Tibial artery (tissue), 4 donors: Measurements from ENCODE around the gene SDK2.
"Not testable (repeated sequence)": the region's sequence is repeated elsewhere in the genome, so short reads cannot be mapped to it uniquely, and the experiment has no call there.

Experiments
- DNase-seq, 2 donors: peaks; one replicate each; pipeline ENCODE4 v3.0.0-alpha.2; 2019
- H3K27ac ChIP-seq, 2 donors: fragments of 200-600 bp; sonication (generic) in 1 of 2; 1 replicate in 1 of 2; 2 replicates in 1 of 2; pipeline ENCODE4 v1.5.1; 2018 to 2019; ENCODE audit warnings: mild to moderate bottlenecking in 1 of 2
- H3K27me3 ChIP-seq, 2 donors: fragments of 200-600 bp; sonication (generic) in 1 of 2; one replicate each; pipeline versions ENCODE4 v1.5.1 to v1.6.0; 2016 to 2019
- H3K36me3 ChIP-seq, 3 donors: fragments of 200-600 bp; sonication (generic) in 2 of 3; one replicate each; pipeline ENCODE4 v1.5.1; 2016 to 2019; ENCODE audit warnings: mild to moderate bottlenecking in 2 of 3
- H3K4me1 ChIP-seq, 4 donors: fragments of 200-600 bp; sonication (generic) in 2 of 4; 1 replicate in 3 of 4; 2 replicates in 1 of 4; pipeline ENCODE4 v1.5.1; 2016 to 2019
- H3K4me3 ChIP-seq, 2 donors: fragments of 200-600 bp; sonication (generic) in 1 of 2; 1 replicate in 1 of 2; 2 replicates in 1 of 2; pipeline ENCODE4 v1.5.1; 2018 to 2019; ENCODE audit warnings: mild to moderate bottlenecking in 2 of 2
- H3K9me3 ChIP-seq, 3 donors: fragments of 200-600 bp; sonication (generic) in 1 of 3; one replicate each; pipeline ENCODE4 v1.5.1; 2016 to 2019
- intact Hi-C: fragments of 100-400 bp; cut with DNase I; formaldehyde crosslinking; loops from one replicate; pipeline ENCODE4 v1.15.0; 2023; ENCODE audit warnings: low total_unique reads
- TF ChIP-seq, protein P1 (sequence below), 2 experiments: fragments of 200-600 bp in 1 of 2; fragments of 450-650 bp in 1 of 2; IDR thresholded peaks; one replicate each; pipeline ENCODE4 v1.5.1; 2017 to 2019; ENCODE audit warnings: antibody characterized with exemption in 2 of 2, mild to moderate bottlenecking in 1 of 2, moderate library complexity in 1 of 2

The SDK2 gene

DNA sequence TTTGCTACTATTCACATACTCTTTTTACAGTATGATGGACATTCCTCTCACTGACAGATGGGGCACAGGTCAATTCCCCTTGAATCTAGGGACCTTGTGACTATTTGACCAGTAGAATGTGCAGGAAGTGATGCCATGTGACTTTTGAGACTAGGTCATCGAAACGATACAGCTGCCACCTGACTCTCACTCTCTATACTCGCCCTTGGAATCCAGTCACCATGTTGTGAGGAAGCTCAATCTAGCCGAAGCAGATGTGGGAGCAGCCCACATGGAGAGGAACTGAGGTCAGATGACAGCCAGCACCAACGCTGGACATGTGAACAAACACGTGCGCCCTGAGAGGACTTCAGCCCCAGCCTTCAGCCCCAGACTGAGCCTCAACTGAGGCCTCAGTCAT lies 184.3 kb downstream of the SDK2 start:
- H3K9me3 ChIP-seq, result no peaks in the 10 kb centered on the region
- DNase-seq, result no peak
- H3K27me3 ChIP-seq, result peaks cover 0 to 12% of the 10 kb centered on the region in 2 donors
- no peaks in the 10 kb centered on the region for H3K36me3 ChIP-seq
- H3K4me1 ChIP-seq, result peaks cover 0 to 9% (median 0%) of the 10 kb centered on the region in 4 donors
- intact Hi-C loops, result no loop called here
- no peak overlapping the region for H3K4me3 ChIP-seq
- no peak overlapping the region for H3K27ac ChIP-seq
- TF ChIP-seq, protein P1, sequence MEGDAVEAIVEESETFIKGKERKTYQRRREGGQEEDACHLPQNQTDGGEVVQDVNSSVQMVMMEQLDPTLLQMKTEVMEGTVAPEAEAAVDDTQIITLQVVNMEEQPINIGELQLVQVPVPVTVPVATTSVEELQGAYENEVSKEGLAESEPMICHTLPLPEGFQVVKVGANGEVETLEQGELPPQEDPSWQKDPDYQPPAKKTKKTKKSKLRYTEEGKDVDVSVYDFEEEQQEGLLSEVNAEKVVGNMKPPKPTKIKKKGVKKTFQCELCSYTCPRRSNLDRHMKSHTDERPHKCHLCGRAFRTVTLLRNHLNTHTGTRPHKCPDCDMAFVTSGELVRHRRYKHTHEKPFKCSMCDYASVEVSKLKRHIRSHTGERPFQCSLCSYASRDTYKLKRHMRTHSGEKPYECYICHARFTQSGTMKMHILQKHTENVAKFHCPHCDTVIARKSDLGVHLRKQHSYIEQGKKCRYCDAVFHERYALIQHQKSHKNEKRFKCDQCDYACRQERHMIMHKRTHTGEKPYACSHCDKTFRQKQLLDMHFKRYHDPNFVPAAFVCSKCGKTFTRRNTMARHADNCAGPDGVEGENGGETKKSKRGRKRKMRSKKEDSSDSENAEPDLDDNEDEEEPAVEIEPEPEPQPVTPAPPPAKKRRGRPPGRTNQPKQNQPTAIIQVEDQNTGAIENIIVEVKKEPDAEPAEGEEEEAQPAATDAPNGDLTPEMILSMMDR (IDR thresholded peaks at IDR 0.05), result no peak

DNA sequence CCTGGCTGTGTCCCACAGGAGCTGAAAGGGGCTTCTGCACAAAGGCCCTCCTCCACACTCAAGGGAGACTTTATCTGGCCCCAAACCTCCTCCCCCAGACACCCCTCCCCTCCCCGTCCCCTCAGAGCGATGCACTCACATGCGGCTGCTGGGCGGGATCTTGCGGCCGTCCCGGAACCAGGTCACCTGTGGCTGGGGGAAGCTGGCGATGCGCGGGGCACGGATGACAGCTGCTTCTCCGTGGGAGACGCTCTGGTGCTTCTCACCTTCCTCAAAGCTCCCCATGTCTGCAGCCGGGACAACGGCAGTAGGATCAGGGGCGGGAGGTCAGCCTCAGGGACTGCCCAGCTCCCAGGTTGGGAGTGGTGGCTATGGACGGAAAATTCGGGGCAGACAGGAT lies 188.5 kb downstream of the SDK2 start:
- no peak for DNase-seq
- TF ChIP-seq, protein P1 (IDR thresholded peaks at IDR 0.05), result no peak
- no peaks in the 10 kb centered on the region for H3K36me3 ChIP-seq
- no peak overlapping the region for H3K4me3 ChIP-seq
- peaks cover 0 to 12% of the 10 kb centered on the region in 2 donors for H3K27me3 ChIP-seq
- H3K9me3 ChIP-seq, result no peaks in the 10 kb centered on the region
- H3K27ac ChIP-seq, result no peak overlapping the region
- H3K4me1 ChIP-seq, result peaks cover 0 to 9% (median 0%) of the 10 kb centered on the region in 4 donors
- intact Hi-C loops, result no loop called here

DNA sequence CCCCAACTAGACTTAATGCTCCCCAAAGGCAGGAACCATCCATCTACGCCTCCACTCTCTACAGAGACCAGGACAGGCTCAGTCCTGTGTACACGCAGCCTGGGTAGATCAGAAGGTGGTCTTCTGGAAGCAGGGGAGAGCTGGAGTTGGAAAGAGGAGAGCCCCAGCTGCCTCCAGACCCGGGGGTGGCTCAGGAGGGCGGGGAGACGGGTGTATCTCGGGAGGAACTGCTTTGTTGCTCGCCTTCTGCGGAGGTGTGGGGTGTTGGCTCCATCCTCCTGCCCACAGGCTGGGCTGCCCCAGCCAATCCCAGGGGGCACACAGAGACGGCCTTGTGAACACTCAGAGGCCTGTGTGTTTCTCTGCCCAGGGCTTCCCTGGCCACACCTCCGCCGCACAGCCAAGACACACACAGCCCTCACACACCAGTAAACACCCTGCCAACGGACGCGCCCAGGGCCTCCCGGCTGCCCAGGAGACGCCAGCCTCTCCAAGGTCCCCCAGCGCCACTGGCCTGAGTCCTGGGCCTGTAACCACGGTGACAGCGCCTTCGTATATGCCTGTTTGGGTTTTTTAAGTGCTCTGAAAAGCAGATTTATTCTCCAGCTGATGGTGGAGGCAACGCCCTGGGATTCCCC lies 189.1 kb downstream of the SDK2 start:
- TF ChIP-seq, protein P1 (IDR thresholded peaks at IDR 0.05), result no peak
- Histone ChIP-seq H3K9me3 (no peaks in the 10 kb centered on the region), H3K27me3 (peaks cover 0 to 12% of the 10 kb centered on the region in 2 donors), H3K36me3 (no peaks in the 10 kb centered on the region), H3K4me3 (no peak overlapping the region), H3K27ac (no peak overlapping the region), H3K4me1 (peaks cover 0 to 9% (median 0%) of the 10 kb centered on the region in 4 donors)
- no peak for DNase-seq
- intact Hi-C loops, result no loop called here

DNA sequence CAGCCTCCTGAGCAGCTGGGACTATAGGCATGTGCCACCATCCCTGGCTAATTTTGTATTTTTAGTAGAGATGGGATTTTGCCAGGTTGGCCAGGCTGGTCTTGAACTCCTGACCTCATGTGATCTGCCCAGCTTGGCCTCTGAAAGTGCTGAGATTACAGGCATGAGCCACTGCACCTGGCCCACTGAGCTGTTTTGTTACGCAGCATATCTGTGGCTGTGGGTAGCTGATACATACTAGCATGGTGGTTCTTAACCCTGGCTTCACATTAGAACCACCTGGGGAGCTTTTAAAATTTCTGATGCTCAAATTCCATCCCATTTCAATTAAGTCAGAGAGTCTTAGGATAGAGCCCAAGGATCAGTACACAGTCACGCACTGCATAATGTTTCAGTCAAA lies 190.8 kb downstream of the SDK2 start:
- peaks cover 0 to 12% of the 10 kb centered on the region in 2 donors for H3K27me3 ChIP-seq
- DNase-seq, H3K9me3 ChIP-seq, H3K27ac ChIP-seq, H3K36me3 ChIP-seq, H3K4me3 ChIP-seq, intact Hi-C loops, H3K4me1 ChIP-seq: not testable (repeated sequence)

DNA sequence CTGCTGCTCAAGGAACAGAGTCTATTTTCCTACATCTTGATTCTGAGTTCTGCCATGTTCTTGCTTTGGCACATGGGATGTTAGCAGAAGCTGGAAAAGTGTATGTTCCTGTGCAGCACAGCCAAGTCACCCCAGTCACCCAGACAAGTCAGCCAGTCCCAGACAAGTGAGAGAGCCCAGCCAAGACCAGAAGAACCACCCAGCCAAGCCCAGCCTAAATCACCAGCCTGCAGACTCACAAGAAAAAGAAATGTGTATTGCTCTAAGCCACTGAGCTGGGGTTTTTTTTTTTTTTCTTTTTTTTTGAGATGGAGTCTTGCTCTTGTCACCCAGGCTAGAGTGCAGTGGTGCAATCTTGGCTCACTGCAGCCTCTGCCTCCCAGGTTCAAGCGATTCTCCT lies 191.2 kb downstream of the SDK2 start:
- Histone ChIP-seq H3K36me3 (no peaks in the 10 kb centered on the region), H3K4me3 (no peak overlapping the region), H3K4me1 (peaks cover 0 to 9% (median 0%) of the 10 kb centered on the region in 4 donors), H3K27ac (no peak overlapping the region), H3K27me3 (peaks cover 0 to 12% of the 10 kb centered on the region in 2 donors), H3K9me3 (no peaks in the 10 kb centered on the region)
- DNase-seq, result no peak
- intact Hi-C loops, result no loop called here
- TF ChIP-seq, protein P1 (IDR thresholded peaks at IDR 0.05), result no peak

DNA sequence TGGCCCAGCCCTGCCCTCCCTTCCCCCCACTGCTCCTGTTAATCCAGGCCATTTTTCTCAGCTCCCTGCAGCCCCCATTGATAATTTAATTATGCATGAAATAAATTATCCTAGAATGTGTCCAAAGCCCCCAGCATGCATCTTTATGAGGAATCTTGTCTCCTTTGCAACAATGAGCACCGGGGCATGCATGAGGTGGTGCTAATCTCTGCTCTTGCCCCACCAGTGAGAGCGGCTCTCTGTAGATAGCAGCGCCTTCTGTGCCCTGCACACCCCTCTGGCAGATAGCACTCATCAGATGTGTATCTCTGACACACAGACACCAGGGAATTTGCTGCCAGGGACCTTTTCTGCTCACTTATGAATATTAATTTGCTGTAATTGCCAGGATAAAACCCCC lies 192.2 kb downstream of the SDK2 start:
- intact Hi-C loops, result no loop called here
- Histone ChIP-seq H3K9me3 (no peaks in the 10 kb centered on the region), H3K27me3 (peaks cover 0 to 12% of the 10 kb centered on the region in 2 donors), H3K4me3 (no peak overlapping the region), H3K4me1 (peaks cover 0 to 9% (median 0%) of the 10 kb centered on the region in 4 donors), H3K36me3 (no peaks in the 10 kb centered on the region), H3K27ac (no peak overlapping the region)
- DNase-seq, result no peak
- TF ChIP-seq, protein P1 (IDR thresholded peaks at IDR 0.05), result no peak
